Measurements from ENCODE around the gene CEP250.

GRCh38 chr20:35478804-35479472, 23.5 kb downstream of the CEP250 start:
- TF ChIP-seq CTCF (optimal IDR thresholded peaks at IDR 0.05 in 1 of 3, IDR thresholded peaks at IDR 0.05 in 1 of 3, conservative IDR thresholded peaks at IDR 0.05 in 1 of 3; ENCODE audit: extremely low read depth in 1 of 3, insufficient read depth in 2 of 3, low read length in 3 of 3): peak; percentile 7 to 36 (median 16)
- no peak for TF ChIP-seq EZH2 (IDR thresholded peaks at IDR 0.05; ENCODE audit: low read length)
